ENCODE measurements around the gene PRKCH. TPM values are rescaled to one million over a fixed set of nuclear protein-coding genes. Genes with fewer than 3 reads are reported as not detected.

The PRKCH gene
- total RNA-seq, 1 experiment from 2014 or later = 10.3 TPM

- no peak for TF ChIP-seq ARID4B (CRISPR knock-in tag; IDR thresholded peaks at IDR 0.05; ENCODE audit: borderline replicate concordance)
- no peak for TF ChIP-seq ZNF281 (CRISPR knock-in tag; IDR thresholded peaks at IDR 0.05)
- no peak for TF ChIP-seq NR1H2 (CRISPR knock-in tag; IDR thresholded peaks at IDR 0.05)
- TF ChIP-seq NR3C1 (CRISPR knock-in tag; conservative IDR thresholded peaks at IDR 0.05; ENCODE audit: low read depth) = no peak
- TF ChIP-seq E2F5 (CRISPR knock-in tag; IDR thresholded peaks at IDR 0.05) = no peak
Observed at GRCh38 chr14:61573321-61573720, 251.9 kb downstream of the PRKCH start (continued).

GRCh38 chr14:61573748-61574513 is 252.6 kb downstream of the PRKCH start:
- POLR2A ChIA-PET = no interaction called here
- H3K4me3 Mint-ChIP-seq = no peak overlapping the region

GRCh38 chr14:61574514-61574807 is 253.1 kb downstream of the PRKCH start:
- Mint-ChIP-seq H3K27ac (no peak overlapping the region), H3K36me3 (no peaks in the 10 kb centered on the region), H3K27me3 (ENCODE audit: low read depth) (peaks cover 4% of the 10 kb centered on the region), H3K4me3 (no peak overlapping the region), H3K4me1 (peaks cover 19% of the 10 kb centered on the region), H3K9me3 (no peaks in the 10 kb centered on the region)
- ATAC-seq (no peak; the same call in 1 of the 2 replicates), DNase-seq (ENCODE audit: low spot score) (no peak)
- CTCF ChIA-PET = no interaction called here
- POLR2A ChIA-PET = no interaction called here
- TF ChIP-seq CREB1 (CRISPR knock-in tag; IDR thresholded peaks at IDR 0.05) (no peak), NFYB (CRISPR knock-in tag; conservative IDR thresholded peaks at IDR 0.05; ENCODE audit: low read depth) (no peak), ZNF317 (CRISPR knock-in tag; IDR thresholded peaks at IDR 0.05; ENCODE audit: borderline replicate concordance, low read depth) (no peak), E2F5 (CRISPR knock-in tag; IDR thresholded peaks at IDR 0.05) (no peak), ZNF121 (CRISPR knock-in tag; IDR thresholded peaks at IDR 0.05) (no peak), USF1 (CRISPR knock-in tag; IDR thresholded peaks at IDR 0.05) (no peak), ZMAT4 (CRISPR knock-in tag; IDR thresholded peaks at IDR 0.05) (no peak), PRDM15 (CRISPR knock-in tag; IDR thresholded peaks at IDR 0.05) (no peak), E2F4 (CRISPR knock-in tag; IDR thresholded peaks at IDR 0.05; ENCODE audit: borderline replicate concordance, low read depth) (no peak), NR1H2 (CRISPR knock-in tag; IDR thresholded peaks at IDR 0.05) (no peak)

More at GRCh38 chr14:61573748-61574513, 252.6 kb downstream of the PRKCH start:
- CTCF ChIA-PET = interaction anchor here (1.4 kb wide), 1 partner anchor 264 kb away, joined by 3 read pairs; no protein-coding TSS in a partner anchor
- TF ChIP-seq NR3C1 (CRISPR knock-in tag; conservative IDR thresholded peaks at IDR 0.05; ENCODE audit: low read depth) = no peak
- Mint-ChIP-seq H3K36me3 (no peaks in the 10 kb centered on the region), H3K27me3 (ENCODE audit: low read depth) (peaks cover 9% of the 10 kb centered on the region), H3K4me1 (peaks cover 24% of the 10 kb centered on the region), H3K27ac (no peak overlapping the region), H3K9me3 (no peaks in the 10 kb centered on the region)
- DNase-seq (ENCODE audit: low spot score) = no peak
- no peak; the same call in 1 of the 2 replicates for ATAC-seq

All from WTC11 (cell line).